ENCODE measurements around the gene AKAP1. TPM values are rescaled to one million over a fixed set of nuclear protein-coding genes. Genes with fewer than 3 reads are reported as not detected.

Gene AKAP1
- total RNA-seq, 6 donors from 2014 or later: 51.2 to 147 (median 79.4) TPM

- no peaks in the 10 kb centered on the region for H3K4me1 ChIP-seq
- H3K36me3 ChIP-seq: peaks cover 25 to 87% (median 67%) of the 10 kb centered on the region in 4 donors
- no peak overlapping the region for H3K27ac ChIP-seq
- H3K9me3 ChIP-seq: no peaks in the 10 kb centered on the region
- ATAC-seq (ENCODE audit: low FRiP score in 2 of 2) (no peak), DNase-seq (no peak)
- H3K27me3 ChIP-seq: no peaks in the 10 kb centered on the region
- TF ChIP-seq POLR2AphosphoS5 (IDR thresholded peaks at IDR 0.05) (no peak), CTCF (IDR thresholded peaks at IDR 0.05) (no peak), POLR2A (IDR thresholded peaks at IDR 0.05) (no peak), EP300 (IDR thresholded peaks at IDR 0.05) (no peak)
- H3K4me3 ChIP-seq: no peak overlapping the region
Observed at GRCh38 chr17:57120814-57121213, 35.8 kb downstream of the AKAP1 start.

- TF ChIP-seq CTCF (IDR thresholded peaks at IDR 0.05) (peak in 1 of 6 experiments; percentile 17), POLR2A (IDR thresholded peaks at IDR 0.05) (no peak), POLR2AphosphoS5 (IDR thresholded peaks at IDR 0.05) (no peak), EP300 (IDR thresholded peaks at IDR 0.05) (no peak)
- peaks cover 25 to 83% (median 60%) of the 10 kb centered on the region in 4 donors for H3K36me3 ChIP-seq
- DNase-seq (peak in 1 of 2 donors; percentile 31), ATAC-seq (ENCODE audit: low FRiP score in 2 of 2) (no peak)
- H3K4me1 ChIP-seq: no peaks in the 10 kb centered on the region
- no peak overlapping the region for H3K4me3 ChIP-seq
- no peak overlapping the region for H3K27ac ChIP-seq
- 69 to 78% methylated on average over 12 of the region's 12 CpGs for WGBS, 2 donors
- no peaks in the 10 kb centered on the region for H3K9me3 ChIP-seq
- H3K27me3 ChIP-seq: no peaks in the 10 kb centered on the region
Observed at GRCh38 chr17:57121308-57122042, 36.4 kb downstream of the AKAP1 start.

- Histone ChIP-seq H3K4me3 (no peak overlapping the region), H3K4me1 (no peaks in the 10 kb centered on the region), H3K36me3 (peaks cover 10 to 57% (median 34%) of the 10 kb centered on the region in 4 donors), H3K27ac (no peak overlapping the region), H3K27me3 (no peaks in the 10 kb centered on the region), H3K9me3 (no peaks in the 10 kb centered on the region)
- DNase-seq (no peak), ATAC-seq (ENCODE audit: low FRiP score in 2 of 2) (no peak)
- no peak for TF ChIP-seq EP300 (IDR thresholded peaks at IDR 0.05)
- TF ChIP-seq POLR2AphosphoS5 (IDR thresholded peaks at IDR 0.05): no peak
- WGBS, 2 donors: 85 to 91% methylated on average over 4 of the region's 4 CpGs
Observed at GRCh38 chr17:57124053-57124452, 39.0 kb downstream of the AKAP1 start.

- no peak for TF ChIP-seq CTCF (IDR thresholded peaks at IDR 0.05)
- TF ChIP-seq EP300 (IDR thresholded peaks at IDR 0.05): no peak
- Histone ChIP-seq H3K9me3 (no peaks in the 10 kb centered on the region), H3K4me1 (no peaks in the 10 kb centered on the region), H3K4me3 (no peak overlapping the region), H3K27ac (no peak overlapping the region), H3K27me3 (no peaks in the 10 kb centered on the region), H3K36me3 (peaks cover 4 to 45% (median 23%) of the 10 kb centered on the region in 4 donors)
- 96 to 98% methylated on average over 2 of the region's 2 CpGs for WGBS, 2 donors
- DNase-seq (no peak), ATAC-seq (ENCODE audit: low FRiP score in 2 of 2) (no peak)
Observed at GRCh38 chr17:57125406-57125805, 40.4 kb downstream of the AKAP1 start.

- Histone ChIP-seq H3K9me3 (no peaks in the 10 kb centered on the region), H3K4me3 (no peak overlapping the region), H3K4me1 (peaks cover 0 to under 1% (median 0%) of the 10 kb centered on the region in 4 donors), H3K36me3 (peaks cover 2 to 40% (median 23%) of the 10 kb centered on the region in 4 donors), H3K27me3 (no peaks in the 10 kb centered on the region), H3K27ac (no peak overlapping the region)
- TF ChIP-seq POLR2A (IDR thresholded peaks at IDR 0.05) (no peak), POLR2AphosphoS5 (IDR thresholded peaks at IDR 0.05) (no peak), EP300 (IDR thresholded peaks at IDR 0.05) (no peak), CTCF (IDR thresholded peaks at IDR 0.05) (no peak)
- DNase-seq (no peak), ATAC-seq (ENCODE audit: low FRiP score in 2 of 2) (no peak)
- 87 to 89% methylated on average over 6 of the region's 6 CpGs for whole genome bisulfite sequencing, 2 donors
Observed at GRCh38 chr17:57125866-57126265, 40.8 kb downstream of the AKAP1 start.

Data from upper lobe of left lung (tissue), 6 donors.